ENCODE measurements around the gene VSTM5. TPM values are rescaled to one million over a fixed set of nuclear protein-coding genes. Genes with fewer than 3 reads are reported as not detected.

The VSTM5 gene
- total RNA-seq, 1 experiment from 2014 or later = not detected

DNA sequence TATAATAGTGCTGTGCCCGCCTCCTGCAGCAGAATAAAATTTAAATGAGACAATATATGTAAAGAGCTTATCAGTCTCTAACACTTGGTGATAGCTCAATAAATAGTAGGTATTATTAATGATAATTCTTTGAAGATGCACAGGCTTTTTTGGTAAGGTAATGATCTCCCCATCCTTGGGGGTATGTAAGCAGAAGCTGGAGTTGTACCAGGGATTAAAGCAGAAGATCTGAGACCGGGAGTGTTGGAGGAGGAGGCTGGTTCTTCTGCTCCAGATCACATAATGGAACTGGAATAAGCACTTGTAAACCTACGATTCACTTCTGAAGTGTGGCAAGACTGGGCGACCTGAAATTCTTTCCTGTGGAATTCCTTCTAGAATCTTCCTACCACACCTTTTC is 8.4 kb downstream of the VSTM5 start:
- H3K27ac ChIP-seq (ENCODE audit: low read depth, low read length) = no peak overlapping the region
- no peaks in the 10 kb centered on the region for H3K9me2 ChIP-seq (ENCODE audit: insufficient read depth)
- H3K9me3 ChIP-seq (ENCODE audit: control insufficient read depth in 1 of 2, insufficient read depth in 1 of 2, low read depth in 1 of 2, low read length in 2 of 2) = no peaks in the 10 kb centered on the region
- no peaks in the 10 kb centered on the region for H3K79me2 ChIP-seq (ENCODE audit: insufficient read depth, low read length)
- H3K4me1 ChIP-seq (ENCODE audit: control insufficient read depth in 1 of 2, insufficient read depth in 2 of 2, low read length in 2 of 2) = peaks cover 0 to 39% of the 10 kb centered on the region in 2 experiments; a peak in 2 of 4 replicates
- POLR2A ChIA-PET = interaction anchor here (1.0 kb wide), 1 partner anchor 102 kb away, joined by 6 read pairs; no protein-coding TSS in a partner anchor
- H3K9ac ChIP-seq (ENCODE audit: low read length) = no peak overlapping the region
- no peak overlapping the region for H3K4me3 ChIP-seq (replicated peaks in 1 of 2; ENCODE audit: low read depth in 1 of 2, low read length in 2 of 2)
- CTCF ChIA-PET = no interaction called here
- TF ChIP-seq, protein P1, sequence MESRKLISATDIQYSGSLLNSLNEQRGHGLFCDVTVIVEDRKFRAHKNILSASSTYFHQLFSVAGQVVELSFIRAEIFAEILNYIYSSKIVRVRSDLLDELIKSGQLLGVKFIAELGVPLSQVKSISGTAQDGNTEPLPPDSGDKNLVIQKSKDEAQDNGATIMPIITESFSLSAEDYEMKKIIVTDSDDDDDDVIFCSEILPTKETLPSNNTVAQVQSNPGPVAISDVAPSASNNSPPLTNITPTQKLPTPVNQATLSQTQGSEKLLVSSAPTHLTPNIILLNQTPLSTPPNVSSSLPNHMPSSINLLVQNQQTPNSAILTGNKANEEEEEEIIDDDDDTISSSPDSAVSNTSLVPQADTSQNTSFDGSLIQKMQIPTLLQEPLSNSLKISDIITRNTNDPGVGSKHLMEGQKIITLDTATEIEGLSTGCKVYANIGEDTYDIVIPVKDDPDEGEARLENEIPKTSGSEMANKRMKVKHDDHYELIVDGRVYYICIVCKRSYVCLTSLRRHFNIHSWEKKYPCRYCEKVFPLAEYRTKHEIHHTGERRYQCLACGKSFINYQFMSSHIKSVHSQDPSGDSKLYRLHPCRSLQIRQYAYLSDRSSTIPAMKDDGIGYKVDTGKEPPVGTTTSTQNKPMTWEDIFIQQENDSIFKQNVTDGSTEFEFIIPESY (IDR thresholded peaks at IDR 0.05; ENCODE audit: extremely low read depth, insufficient replicate concordance, low read length) = no peak
- TF ChIP-seq SP1 (IDR thresholded peaks at IDR 0.05; ENCODE audit: low read depth) (no peak), EZH2phosphoT487 (IDR thresholded peaks at IDR 0.05; ENCODE audit: borderline replicate concordance) (no peak), TCF7L2 (IDR thresholded peaks at IDR 0.05; ENCODE audit: borderline replicate concordance, extremely low read depth, insufficient read depth, insufficient read length) (no peak), ELF1 (IDR thresholded peaks at IDR 0.05; ENCODE audit: borderline replicate concordance, low read depth) (no peak), RAD21 (IDR thresholded peaks at IDR 0.05; ENCODE audit: low read depth) (no peak), EGR1 (IDR thresholded peaks at IDR 0.05; ENCODE audit: low read depth) (no peak), YY1 (IDR thresholded peaks at IDR 0.05; ENCODE audit: extremely low read depth, insufficient replicate concordance, low read depth, low read length) (no peak), ZFX (IDR thresholded peaks at IDR 0.05) (no peak), SRF (IDR thresholded peaks at IDR 0.05; ENCODE audit: low read depth) (no peak), POLR2AphosphoS5 (IDR thresholded peaks at IDR 0.05; ENCODE audit: low read depth, low read length) (no peak), FOSL1 (IDR thresholded peaks at IDR 0.05; ENCODE audit: low read depth) (no peak), POLR2A (IDR thresholded peaks at IDR 0.05; ENCODE audit: borderline replicate concordance, extremely low read depth, insufficient read depth, insufficient read length) (no peak), JUND (IDR thresholded peaks at IDR 0.05) (no peak), ZNF274 (IDR thresholded peaks at IDR 0.05; ENCODE audit: low read depth, low read length) (no peak)
- TF ChIP-seq, protein P2, sequence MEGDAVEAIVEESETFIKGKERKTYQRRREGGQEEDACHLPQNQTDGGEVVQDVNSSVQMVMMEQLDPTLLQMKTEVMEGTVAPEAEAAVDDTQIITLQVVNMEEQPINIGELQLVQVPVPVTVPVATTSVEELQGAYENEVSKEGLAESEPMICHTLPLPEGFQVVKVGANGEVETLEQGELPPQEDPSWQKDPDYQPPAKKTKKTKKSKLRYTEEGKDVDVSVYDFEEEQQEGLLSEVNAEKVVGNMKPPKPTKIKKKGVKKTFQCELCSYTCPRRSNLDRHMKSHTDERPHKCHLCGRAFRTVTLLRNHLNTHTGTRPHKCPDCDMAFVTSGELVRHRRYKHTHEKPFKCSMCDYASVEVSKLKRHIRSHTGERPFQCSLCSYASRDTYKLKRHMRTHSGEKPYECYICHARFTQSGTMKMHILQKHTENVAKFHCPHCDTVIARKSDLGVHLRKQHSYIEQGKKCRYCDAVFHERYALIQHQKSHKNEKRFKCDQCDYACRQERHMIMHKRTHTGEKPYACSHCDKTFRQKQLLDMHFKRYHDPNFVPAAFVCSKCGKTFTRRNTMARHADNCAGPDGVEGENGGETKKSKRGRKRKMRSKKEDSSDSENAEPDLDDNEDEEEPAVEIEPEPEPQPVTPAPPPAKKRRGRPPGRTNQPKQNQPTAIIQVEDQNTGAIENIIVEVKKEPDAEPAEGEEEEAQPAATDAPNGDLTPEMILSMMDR (IDR thresholded peaks at IDR 0.05 in 2 of 3, conservative IDR thresholded peaks at IDR 0.05 in 1 of 3; ENCODE audit: borderline replicate concordance in 1 of 3, insufficient read depth in 1 of 3, low read depth in 2 of 3, low read length in 2 of 3) = no peak
- TF ChIP-seq, protein P3, sequence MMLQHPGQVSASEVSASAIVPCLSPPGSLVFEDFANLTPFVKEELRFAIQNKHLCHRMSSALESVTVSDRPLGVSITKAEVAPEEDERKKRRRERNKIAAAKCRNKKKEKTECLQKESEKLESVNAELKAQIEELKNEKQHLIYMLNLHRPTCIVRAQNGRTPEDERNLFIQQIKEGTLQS (IDR thresholded peaks at IDR 0.05) = no peak
- TF ChIP-seq, protein P4, sequence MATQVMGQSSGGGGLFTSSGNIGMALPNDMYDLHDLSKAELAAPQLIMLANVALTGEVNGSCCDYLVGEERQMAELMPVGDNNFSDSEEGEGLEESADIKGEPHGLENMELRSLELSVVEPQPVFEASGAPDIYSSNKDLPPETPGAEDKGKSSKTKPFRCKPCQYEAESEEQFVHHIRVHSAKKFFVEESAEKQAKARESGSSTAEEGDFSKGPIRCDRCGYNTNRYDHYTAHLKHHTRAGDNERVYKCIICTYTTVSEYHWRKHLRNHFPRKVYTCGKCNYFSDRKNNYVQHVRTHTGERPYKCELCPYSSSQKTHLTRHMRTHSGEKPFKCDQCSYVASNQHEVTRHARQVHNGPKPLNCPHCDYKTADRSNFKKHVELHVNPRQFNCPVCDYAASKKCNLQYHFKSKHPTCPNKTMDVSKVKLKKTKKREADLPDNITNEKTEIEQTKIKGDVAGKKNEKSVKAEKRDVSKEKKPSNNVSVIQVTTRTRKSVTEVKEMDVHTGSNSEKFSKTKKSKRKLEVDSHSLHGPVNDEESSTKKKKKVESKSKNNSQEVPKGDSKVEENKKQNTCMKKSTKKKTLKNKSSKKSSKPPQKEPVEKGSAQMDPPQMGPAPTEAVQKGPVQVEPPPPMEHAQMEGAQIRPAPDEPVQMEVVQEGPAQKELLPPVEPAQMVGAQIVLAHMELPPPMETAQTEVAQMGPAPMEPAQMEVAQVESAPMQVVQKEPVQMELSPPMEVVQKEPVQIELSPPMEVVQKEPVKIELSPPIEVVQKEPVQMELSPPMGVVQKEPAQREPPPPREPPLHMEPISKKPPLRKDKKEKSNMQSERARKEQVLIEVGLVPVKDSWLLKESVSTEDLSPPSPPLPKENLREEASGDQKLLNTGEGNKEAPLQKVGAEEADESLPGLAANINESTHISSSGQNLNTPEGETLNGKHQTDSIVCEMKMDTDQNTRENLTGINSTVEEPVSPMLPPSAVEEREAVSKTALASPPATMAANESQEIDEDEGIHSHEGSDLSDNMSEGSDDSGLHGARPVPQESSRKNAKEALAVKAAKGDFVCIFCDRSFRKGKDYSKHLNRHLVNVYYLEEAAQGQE (IDR thresholded peaks at IDR 0.05; ENCODE audit: low read depth) = no peak
- TF ChIP-seq, protein P5, sequence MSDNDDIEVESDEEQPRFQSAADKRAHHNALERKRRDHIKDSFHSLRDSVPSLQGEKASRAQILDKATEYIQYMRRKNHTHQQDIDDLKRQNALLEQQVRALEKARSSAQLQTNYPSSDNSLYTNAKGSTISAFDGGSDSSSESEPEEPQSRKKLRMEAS (IDR thresholded peaks at IDR 0.05) = no peak
- no peak overlapping the region for H2AFZ ChIP-seq (ENCODE audit: low read depth, low read length, poor library complexity, severe bottlenecking)
- no peaks in the 10 kb centered on the region for H3K27me3 ChIP-seq (ENCODE audit: insufficient read depth, low read length)
- no TSS peak for BruUV-seq (replicated peaks)
- intact Hi-C loops (cut with micrococcal nuclease) = no loop called here
- H3K4me2 ChIP-seq (ENCODE audit: low read length) = peak overlapping the region; percentile 54
- RAD21 ChIA-PET (ENCODE audit: low non-redundant PET in 1 of 2, low total read pairs in 2 of 2, uncharacterized antibody in 2 of 2, unreplicated experiment in 2 of 2) = no interaction called here
- no peaks in the 10 kb centered on the region for H3K36me3 ChIP-seq (ENCODE audit: control insufficient read depth in 1 of 2, insufficient read depth in 2 of 2, low read length in 2 of 2)
- H4K20me1 ChIP-seq (ENCODE audit: insufficient read depth) = no peaks in the 10 kb centered on the region
- ATAC-seq (peak; percentile 3; the same call in 1 of the 2 replicates), DNase-seq (ENCODE audit: low read depth, low spot score) (no peak)

Data from HCT116 (cell line).